HCT116 (cell line): Measurements from ENCODE around the gene FAM227B. TPM values are rescaled to one million over a fixed set of nuclear protein-coding genes. Genes with fewer than 3 reads are reported as not detected.

ENCODE experiments used
- ATAC-seq: fragments of 200-7000 bp; cut with Tn5 transposase; 2 replicates; pipeline ENCODE4 v1.9.1; 2020; ENCODE audit warnings: mild to moderate bottlenecking, moderate library complexity
- BruUV-seq: library from RNA; stranded (reverse); fragments of 400-500 nt; replicated peaks from 2 replicates; lab custom pipeline; 2021; lab: Mats Ljungman, UMichigan
- CTCF ChIA-PET: fragments of 300-600 bp; sonication (Branson Sonifier 250); formaldehyde crosslinking; loops from one replicate; lab custom pipeline; 2021; ENCODE audit warnings: antibody characterized with exemption; lab: Charles Lee
- POLR2A ChIA-PET: fragments of 300-600, 350-600 bp; sonication (Branson Sonifier 250); formaldehyde crosslinking; loops from one replicate; lab custom pipeline; 2021; ENCODE audit warnings: antibody characterized with exemption; lab: Charles Lee
- RAD21 ChIA-PET, 2 experiments: fragments of 300-600 bp; sonication (Branson Sonifier 250); formaldehyde crosslinking; loops; one replicate each; lab custom pipeline; 2023; ENCODE audit warnings: low total read pairs in 2 of 2; ENCODE audit not compliant: uncharacterized antibody in 2 of 2, unreplicated experiment in 2 of 2, low non-redundant PET in 1 of 2; lab: Charles Lee
- DNase-seq: peaks from one replicate; pipeline ENCODE4 v3.0.0-alpha.2; 2010; ENCODE audit warnings: low read depth, low spot score
- H2AFZ ChIP-seq: fragments of 200-600 bp; shearing (Covaris generic), sonication (generic); 2 replicates; pipeline ENCODE4 v1.6.1; 2017; ENCODE audit warnings: low read depth, mixed run types, mixed read lengths, antibody characterized with exemption, low read length; ENCODE audit not compliant: poor library complexity, severe bottlenecking
- H3K27ac ChIP-seq: 2 replicates; pipeline ENCODE4 v1.5.1; 2012; ENCODE audit warnings: low read depth, low read length
- H3K27me3 ChIP-seq: fragments of 200-600 bp; sonication (generic); 2 replicates; pipeline ENCODE4 v1.6.1; 2016; ENCODE audit warnings: mixed run types, low read length, mixed read lengths; ENCODE audit not compliant: insufficient read depth
- H3K36me3 ChIP-seq, 2 experiments: fragments of 200-500 bp in 1 of 2; fragments of 200-600 bp in 1 of 2; sonication (Bioruptor generic) in 1 of 2; sonication (generic) in 1 of 2; 2 replicates each; pipeline versions ENCODE4 v1.5.1 to v1.6.1; 2014 to 2016; ENCODE audit warnings: low read length in 2 of 2, inconsistent platforms in 1 of 2, mixed read lengths in 1 of 2, mixed run types in 1 of 2; ENCODE audit not compliant: insufficient read depth in 2 of 2, control insufficient read depth in 1 of 2
- H3K4me1 ChIP-seq, 2 experiments: fragments of 200-600 bp in 1 of 2; sonication (generic) in 1 of 2; 2 replicates each; pipeline versions ENCODE4 v1.5.1 to v1.6.1; 2012 to 2017; ENCODE audit warnings: low read length in 2 of 2, inconsistent platforms in 1 of 2, mild to moderate bottlenecking in 1 of 2, mixed read lengths in 1 of 2, mixed run types in 1 of 2, moderate library complexity in 1 of 2; ENCODE audit not compliant: insufficient read depth in 2 of 2, control insufficient read depth in 1 of 2
- H3K4me2 ChIP-seq: fragments of 200-600 bp; sonication (generic); 2 replicates; pipeline ENCODE4 v1.6.1; 2017; ENCODE audit warnings: mixed run types, low read length, mixed read lengths
- H3K4me3 ChIP-seq, 2 experiments: fragments of 200-600 bp in 1 of 2; sonication (generic) in 1 of 2; replicated peaks in 1 of 2; 2 replicates each; pipeline ENCODE4 v1.5.1; 2011 to 2016; ENCODE audit warnings: low read length in 2 of 2, control low read depth in 1 of 2, low read depth in 1 of 2, mild to moderate bottlenecking in 1 of 2, mixed read lengths in 1 of 2, mixed run types in 1 of 2
- H3K79me2 ChIP-seq: fragments of 200-600 bp; sonication (generic); 2 replicates; pipeline ENCODE4 v1.6.1; 2017; ENCODE audit warnings: mild to moderate bottlenecking, mixed run types, low read length, moderate library complexity, mixed read lengths; ENCODE audit not compliant: insufficient read depth
- H3K9ac ChIP-seq: fragments of 200-600 bp; sonication (generic); 2 replicates; pipeline ENCODE4 v1.6.1; 2016; ENCODE audit warnings: low read length, mixed read lengths
- H3K9me2 ChIP-seq: fragments of 200-600 bp; sonication (generic), shearing (Covaris generic); 2 replicates; pipeline ENCODE4 v1.6.1; 2017; ENCODE audit warnings: mixed run types, mild to moderate bottlenecking, moderate library complexity; ENCODE audit not compliant: insufficient read depth
- H3K9me3 ChIP-seq, 2 experiments: fragments of 200-500 bp in 1 of 2; fragments of 200-600 bp in 1 of 2; sonication (Bioruptor generic) in 1 of 2; sonication (generic) in 1 of 2; 2 replicates each; pipeline ENCODE4 v1.6.1; 2014 to 2017; ENCODE audit warnings: low read length in 2 of 2, mixed read lengths in 2 of 2, inconsistent platforms in 1 of 2, low read depth in 1 of 2, mild to moderate bottlenecking in 1 of 2, mixed run types in 1 of 2, moderate library complexity in 1 of 2; ENCODE audit not compliant: control insufficient read depth in 1 of 2, insufficient read depth in 1 of 2
- H4K20me1 ChIP-seq: fragments of 200-600 bp; sonication (generic), shearing (Covaris generic); 2 replicates; pipeline ENCODE4 v1.6.1; 2017; ENCODE audit warnings: mixed run types, mild to moderate bottlenecking, moderate library complexity; ENCODE audit not compliant: insufficient read depth
- CBX3 ChIP-seq: IDR thresholded peaks from 2 replicates; pipeline ENCODE4 v1.6.1; 2012; ENCODE audit warnings: low read depth
- CEBPB ChIP-seq: IDR thresholded peaks from 2 replicates; pipeline ENCODE4 v1.6.1; 2012; ENCODE audit warnings: low read depth
- ELF1 ChIP-seq: IDR thresholded peaks from 2 replicates; pipeline ENCODE4 v1.6.1; 2012; ENCODE audit warnings: low read depth, borderline replicate concordance
- EZH2 ChIP-seq: fragments of 200-600 bp; sonication (generic); IDR thresholded peaks from 2 replicates; pipeline ENCODE4 v1.6.1; 2017; ENCODE audit warnings: antibody characterized with exemption, mixed run types
- EZH2phosphoT487 ChIP-seq: fragments of 200-600 bp; IDR thresholded peaks from 2 replicates; pipeline ENCODE4 v1.6.1; 2018; ENCODE audit warnings: antibody characterized with exemption, borderline replicate concordance
- FOSL1 ChIP-seq: IDR thresholded peaks from 2 replicates; pipeline ENCODE4 v1.6.1; 2012; ENCODE audit warnings: low read depth
- JUND ChIP-seq: IDR thresholded peaks from 2 replicates; pipeline ENCODE4 v1.6.1; 2012
- POLR2AphosphoS5 ChIP-seq: IDR thresholded peaks from 2 replicates; pipeline ENCODE4 v1.6.1; 2011; ENCODE audit warnings: mild to moderate bottlenecking, low read depth, low read length, moderate library complexity
- RAD21 ChIP-seq: IDR thresholded peaks from 2 replicates; pipeline ENCODE4 v1.6.1; 2012; ENCODE audit warnings: low read depth, mild to moderate bottlenecking
- SIN3A ChIP-seq: IDR thresholded peaks from 2 replicates; pipeline ENCODE4 v1.6.1; 2012; ENCODE audit warnings: low read depth
- SRF ChIP-seq: IDR thresholded peaks from 2 replicates; pipeline ENCODE4 v1.6.1; 2012; ENCODE audit warnings: low read depth
- TCF7L2 ChIP-seq: IDR thresholded peaks from 2 replicates; pipeline ENCODE4 v1.7.0; 2011; ENCODE audit warnings: borderline replicate concordance, inconsistent platforms; ENCODE audit not compliant: insufficient read depth, insufficient read length; ENCODE audit errors: extremely low read depth
- YY1 ChIP-seq: IDR thresholded peaks from 2 replicates; pipeline ENCODE4 v1.6.1; 2011; ENCODE audit warnings: low read length, low read depth, moderate library complexity, mild to moderate bottlenecking; ENCODE audit not compliant: insufficient replicate concordance; ENCODE audit errors: extremely low read depth
- ZFX ChIP-seq: fragments of 450-650 bp; IDR thresholded peaks from 2 replicates; pipeline ENCODE4 v1.6.1; 2017
- ZNF274 ChIP-seq: fragments of 200-500 bp; sonication (Bioruptor generic); IDR thresholded peaks from 2 replicates; pipeline ENCODE4 v1.6.1; 2014; ENCODE audit warnings: mild to moderate bottlenecking, low read depth, low read length, inconsistent platforms
- intact Hi-C: fragments of 100-400 bp; cut with micrococcal nuclease; formaldehyde crosslinking; loops from 2 replicates; pipeline ENCODE4 v1.10.0; 2022
- total RNA-seq: library from RNA; stranded (reverse); gene quantifications from one replicate; pipeline ENCODE4 v1.2.1, GENCODE V29; 2021; ENCODE audit not compliant: unreplicated experiment
- TF ChIP-seq, protein P1 (sequence below): IDR thresholded peaks from 2 replicates; pipeline ENCODE4 v1.6.1; 2012
- TF ChIP-seq, protein P2 (sequence below): IDR thresholded peaks from 2 replicates; pipeline ENCODE4 v1.6.1; 2012
- TF ChIP-seq, protein P3 (sequence below), 3 experiments: fragments of 200-600 bp in 1 of 3; sonication (generic) in 1 of 3; IDR thresholded peaks in 2 of 3; conservative IDR thresholded peaks in 1 of 3; 2 replicates each; pipeline ENCODE4 v1.5.1; 2012 to 2017; ENCODE audit warnings: low read depth in 2 of 3, low read length in 2 of 3, antibody characterized with exemption in 1 of 3, borderline replicate concordance in 1 of 3, control low read depth in 1 of 3, mild to moderate bottlenecking in 1 of 3, mixed read lengths in 1 of 3, mixed run types in 1 of 3, moderate library complexity in 1 of 3; ENCODE audit not compliant: insufficient read depth in 1 of 3

FAM227B gene
- total RNA-seq, 1 experiment from 2014 or later, result 6.9 TPM

DNA sequence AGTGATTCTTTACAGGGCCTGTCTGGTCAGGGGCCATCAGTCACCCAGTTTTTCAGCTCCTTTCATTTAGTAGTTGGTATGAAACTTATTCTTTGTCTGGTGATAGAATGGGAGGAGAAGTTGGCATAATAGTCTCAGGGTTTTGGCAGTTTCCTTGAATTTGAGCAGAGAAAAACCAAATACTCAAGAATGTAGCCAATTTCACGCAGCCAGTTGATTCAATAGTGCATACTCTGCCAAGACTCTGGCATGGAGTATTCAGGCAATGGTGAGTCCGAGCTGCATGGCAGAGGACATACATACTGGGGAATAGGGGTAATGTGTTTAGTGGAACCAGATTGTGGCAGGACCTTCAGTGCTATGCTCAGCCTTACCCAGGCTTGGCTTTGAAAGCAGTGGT is 332.2 kb downstream of the FAM227B start (continued):
- TF ChIP-seq, protein P1, sequence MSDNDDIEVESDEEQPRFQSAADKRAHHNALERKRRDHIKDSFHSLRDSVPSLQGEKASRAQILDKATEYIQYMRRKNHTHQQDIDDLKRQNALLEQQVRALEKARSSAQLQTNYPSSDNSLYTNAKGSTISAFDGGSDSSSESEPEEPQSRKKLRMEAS, result no peak
- TF ChIP-seq CEBPB, result no peak

DNA sequence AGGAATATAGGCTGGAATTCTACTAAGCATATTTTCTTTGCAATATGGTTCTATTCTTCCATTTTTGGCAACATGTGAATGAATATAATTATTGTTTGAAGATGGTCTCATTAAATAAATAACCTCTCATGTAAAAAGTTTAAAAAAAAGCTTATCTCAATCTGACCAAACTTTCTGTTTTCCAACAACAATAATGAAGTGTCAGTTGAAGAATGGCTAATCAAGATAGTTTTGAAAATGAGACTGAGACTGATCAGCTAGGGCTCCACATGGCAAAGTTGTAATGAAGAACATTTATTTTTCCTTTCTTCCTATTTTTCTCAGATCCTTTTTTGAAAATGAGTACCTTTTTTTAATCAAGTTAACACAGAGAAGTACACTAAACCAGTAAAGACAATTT is 333.1 kb downstream of the FAM227B start:
- no peak overlapping the region for H3K27ac ChIP-seq
- no peak overlapping the region for H3K4me2 ChIP-seq

More for the DNA sequence above, 333.1 kb downstream of the FAM227B start:
- Histone ChIP-seq H3K9me3 (no peaks in the 10 kb centered on the region), H3K9me2 (no peaks in the 10 kb centered on the region), H3K27me3 (no peaks in the 10 kb centered on the region), H4K20me1 (no peaks in the 10 kb centered on the region), H3K79me2 (no peaks in the 10 kb centered on the region), H3K36me3 (no peaks in the 10 kb centered on the region), H3K4me1 (peaks cover 0 to 4% of the 10 kb centered on the region in 2 experiments; a peak in 2 of 4 replicates), H3K9ac (no peak overlapping the region), H3K4me3 (no peak overlapping the region), H2AFZ (no peak overlapping the region)
- TF ChIP-seq, protein P1, result no peak
- no peak for TF ChIP-seq YY1
- TF ChIP-seq CBX3, result no peak
- TF ChIP-seq JUND, result no peak
- no peak for TF ChIP-seq ELF1
- TF ChIP-seq ZNF274, result no peak
- no peak for TF ChIP-seq POLR2AphosphoS5
- no peak for TF ChIP-seq EZH2phosphoT487
- TF ChIP-seq ZFX, result no peak
- TF ChIP-seq, protein P2, sequence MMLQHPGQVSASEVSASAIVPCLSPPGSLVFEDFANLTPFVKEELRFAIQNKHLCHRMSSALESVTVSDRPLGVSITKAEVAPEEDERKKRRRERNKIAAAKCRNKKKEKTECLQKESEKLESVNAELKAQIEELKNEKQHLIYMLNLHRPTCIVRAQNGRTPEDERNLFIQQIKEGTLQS, result no peak
- no peak for TF ChIP-seq TCF7L2
- TF ChIP-seq SIN3A, result no peak
- TF ChIP-seq EZH2, result no peak
- no peak for TF ChIP-seq RAD21
- TF ChIP-seq, protein P3, sequence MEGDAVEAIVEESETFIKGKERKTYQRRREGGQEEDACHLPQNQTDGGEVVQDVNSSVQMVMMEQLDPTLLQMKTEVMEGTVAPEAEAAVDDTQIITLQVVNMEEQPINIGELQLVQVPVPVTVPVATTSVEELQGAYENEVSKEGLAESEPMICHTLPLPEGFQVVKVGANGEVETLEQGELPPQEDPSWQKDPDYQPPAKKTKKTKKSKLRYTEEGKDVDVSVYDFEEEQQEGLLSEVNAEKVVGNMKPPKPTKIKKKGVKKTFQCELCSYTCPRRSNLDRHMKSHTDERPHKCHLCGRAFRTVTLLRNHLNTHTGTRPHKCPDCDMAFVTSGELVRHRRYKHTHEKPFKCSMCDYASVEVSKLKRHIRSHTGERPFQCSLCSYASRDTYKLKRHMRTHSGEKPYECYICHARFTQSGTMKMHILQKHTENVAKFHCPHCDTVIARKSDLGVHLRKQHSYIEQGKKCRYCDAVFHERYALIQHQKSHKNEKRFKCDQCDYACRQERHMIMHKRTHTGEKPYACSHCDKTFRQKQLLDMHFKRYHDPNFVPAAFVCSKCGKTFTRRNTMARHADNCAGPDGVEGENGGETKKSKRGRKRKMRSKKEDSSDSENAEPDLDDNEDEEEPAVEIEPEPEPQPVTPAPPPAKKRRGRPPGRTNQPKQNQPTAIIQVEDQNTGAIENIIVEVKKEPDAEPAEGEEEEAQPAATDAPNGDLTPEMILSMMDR (IDR thresholded peaks at IDR 0.05 in 2 of 3, conservative IDR thresholded peaks at IDR 0.05 in 1 of 3; ENCODE audit: borderline replicate concordance in 1 of 3, insufficient read depth in 1 of 3, low read depth in 2 of 3, low read length in 2 of 3), result no peak
- no peak for TF ChIP-seq FOSL1
- no peak for TF ChIP-seq SRF
- DNase-seq, result no peak
- intact Hi-C loops, result no loop called here
- ChIA-PET POLR2A (no interaction called here), CTCF (no interaction called here), RAD21 (no interaction called here)
- ATAC-seq, result no peak
- no TSS peak for BruUV-seq
